HCT116 (cell line): ENCODE data around the gene ST3GAL6. TPM values are rescaled to one million over a fixed set of nuclear protein-coding genes. Genes with fewer than 3 reads are reported as not detected.

Source experiments
- ATAC-seq: fragments of 200-7000 bp; cut with Tn5 transposase; 2 replicates; pipeline ENCODE4 v1.9.1; 2020; ENCODE audit warnings: mild to moderate bottlenecking, moderate library complexity
- BruUV-seq: library from RNA; stranded (reverse); fragments of 400-500 nt; replicated peaks from 2 replicates; lab custom pipeline; 2021; lab: Mats Ljungman, UMichigan
- CTCF ChIA-PET: fragments of 300-600 bp; sonication (Branson Sonifier 250); formaldehyde crosslinking; loops from one replicate; lab custom pipeline; 2021; ENCODE audit warnings: antibody characterized with exemption; lab: Charles Lee
- POLR2A ChIA-PET: fragments of 300-600, 350-600 bp; sonication (Branson Sonifier 250); formaldehyde crosslinking; loops from one replicate; lab custom pipeline; 2021; ENCODE audit warnings: antibody characterized with exemption; lab: Charles Lee
- RAD21 ChIA-PET, 2 experiments: fragments of 300-600 bp; sonication (Branson Sonifier 250); formaldehyde crosslinking; loops; one replicate each; lab custom pipeline; 2023; ENCODE audit warnings: low total read pairs in 2 of 2; ENCODE audit not compliant: uncharacterized antibody in 2 of 2, unreplicated experiment in 2 of 2, low non-redundant PET in 1 of 2; lab: Charles Lee
- DNase-seq: peaks from one replicate; pipeline ENCODE4 v3.0.0-alpha.2; 2010; ENCODE audit warnings: low read depth, low spot score
- H2AFZ ChIP-seq: fragments of 200-600 bp; shearing (Covaris generic), sonication (generic); 2 replicates; pipeline ENCODE4 v1.6.1; 2017; ENCODE audit warnings: low read depth, mixed run types, mixed read lengths, antibody characterized with exemption, low read length; ENCODE audit not compliant: poor library complexity, severe bottlenecking
- H3K27ac ChIP-seq: 2 replicates; pipeline ENCODE4 v1.5.1; 2012; ENCODE audit warnings: low read depth, low read length
- H3K27me3 ChIP-seq: fragments of 200-600 bp; sonication (generic); 2 replicates; pipeline ENCODE4 v1.6.1; 2016; ENCODE audit warnings: mixed run types, low read length, mixed read lengths; ENCODE audit not compliant: insufficient read depth
- H3K36me3 ChIP-seq, 2 experiments: fragments of 200-500 bp in 1 of 2; fragments of 200-600 bp in 1 of 2; sonication (Bioruptor generic) in 1 of 2; sonication (generic) in 1 of 2; 2 replicates each; pipeline versions ENCODE4 v1.5.1 to v1.6.1; 2014 to 2016; ENCODE audit warnings: low read length in 2 of 2, inconsistent platforms in 1 of 2, mixed read lengths in 1 of 2, mixed run types in 1 of 2; ENCODE audit not compliant: insufficient read depth in 2 of 2, control insufficient read depth in 1 of 2
- H3K4me1 ChIP-seq, 2 experiments: fragments of 200-600 bp in 1 of 2; sonication (generic) in 1 of 2; 2 replicates each; pipeline versions ENCODE4 v1.5.1 to v1.6.1; 2012 to 2017; ENCODE audit warnings: low read length in 2 of 2, inconsistent platforms in 1 of 2, mild to moderate bottlenecking in 1 of 2, mixed read lengths in 1 of 2, mixed run types in 1 of 2, moderate library complexity in 1 of 2; ENCODE audit not compliant: insufficient read depth in 2 of 2, control insufficient read depth in 1 of 2
- H3K4me2 ChIP-seq: fragments of 200-600 bp; sonication (generic); 2 replicates; pipeline ENCODE4 v1.6.1; 2017; ENCODE audit warnings: mixed run types, low read length, mixed read lengths
- H3K4me3 ChIP-seq, 2 experiments: fragments of 200-600 bp in 1 of 2; sonication (generic) in 1 of 2; replicated peaks in 1 of 2; 2 replicates each; pipeline ENCODE4 v1.5.1; 2011 to 2016; ENCODE audit warnings: low read length in 2 of 2, control low read depth in 1 of 2, low read depth in 1 of 2, mild to moderate bottlenecking in 1 of 2, mixed read lengths in 1 of 2, mixed run types in 1 of 2
- H3K79me2 ChIP-seq: fragments of 200-600 bp; sonication (generic); 2 replicates; pipeline ENCODE4 v1.6.1; 2017; ENCODE audit warnings: mild to moderate bottlenecking, mixed run types, low read length, moderate library complexity, mixed read lengths; ENCODE audit not compliant: insufficient read depth
- H3K9ac ChIP-seq: fragments of 200-600 bp; sonication (generic); 2 replicates; pipeline ENCODE4 v1.6.1; 2016; ENCODE audit warnings: low read length, mixed read lengths
- H3K9me2 ChIP-seq: fragments of 200-600 bp; sonication (generic), shearing (Covaris generic); 2 replicates; pipeline ENCODE4 v1.6.1; 2017; ENCODE audit warnings: mixed run types, mild to moderate bottlenecking, moderate library complexity; ENCODE audit not compliant: insufficient read depth
- H3K9me3 ChIP-seq, 2 experiments: fragments of 200-500 bp in 1 of 2; fragments of 200-600 bp in 1 of 2; sonication (Bioruptor generic) in 1 of 2; sonication (generic) in 1 of 2; 2 replicates each; pipeline ENCODE4 v1.6.1; 2014 to 2017; ENCODE audit warnings: low read length in 2 of 2, mixed read lengths in 2 of 2, inconsistent platforms in 1 of 2, low read depth in 1 of 2, mild to moderate bottlenecking in 1 of 2, mixed run types in 1 of 2, moderate library complexity in 1 of 2; ENCODE audit not compliant: control insufficient read depth in 1 of 2, insufficient read depth in 1 of 2
- H4K20me1 ChIP-seq: fragments of 200-600 bp; sonication (generic), shearing (Covaris generic); 2 replicates; pipeline ENCODE4 v1.6.1; 2017; ENCODE audit warnings: mixed run types, mild to moderate bottlenecking, moderate library complexity; ENCODE audit not compliant: insufficient read depth
- ELF1 ChIP-seq: IDR thresholded peaks from 2 replicates; pipeline ENCODE4 v1.6.1; 2012; ENCODE audit warnings: low read depth, borderline replicate concordance
- FOSL1 ChIP-seq: IDR thresholded peaks from 2 replicates; pipeline ENCODE4 v1.6.1; 2012; ENCODE audit warnings: low read depth
- JUND ChIP-seq: IDR thresholded peaks from 2 replicates; pipeline ENCODE4 v1.6.1; 2012
- SIN3A ChIP-seq: IDR thresholded peaks from 2 replicates; pipeline ENCODE4 v1.6.1; 2012; ENCODE audit warnings: low read depth
- SP1 ChIP-seq: IDR thresholded peaks from 2 replicates; pipeline ENCODE4 v1.6.1; 2012; ENCODE audit warnings: low read depth
- SRF ChIP-seq: IDR thresholded peaks from 2 replicates; pipeline ENCODE4 v1.6.1; 2012; ENCODE audit warnings: low read depth
- ZNF274 ChIP-seq: fragments of 200-500 bp; sonication (Bioruptor generic); IDR thresholded peaks from 2 replicates; pipeline ENCODE4 v1.6.1; 2014; ENCODE audit warnings: mild to moderate bottlenecking, low read depth, low read length, inconsistent platforms
- intact Hi-C: fragments of 100-400 bp; cut with micrococcal nuclease; formaldehyde crosslinking; loops from 2 replicates; pipeline ENCODE4 v1.10.0; 2022
- total RNA-seq: library from RNA; stranded (reverse); gene quantifications from one replicate; pipeline ENCODE4 v1.2.1, GENCODE V29; 2021; ENCODE audit not compliant: unreplicated experiment
- TF ChIP-seq, protein P1 (sequence below): IDR thresholded peaks from 2 replicates; pipeline ENCODE4 v1.6.1; 2012
- TF ChIP-seq, protein P2 (sequence below): IDR thresholded peaks from 2 replicates; pipeline ENCODE4 v1.6.1; 2012
- TF ChIP-seq, protein P3 (sequence below): IDR thresholded peaks from 2 replicates; pipeline ENCODE4 v1.6.1; 2011; ENCODE audit warnings: mild to moderate bottlenecking, low read length, moderate library complexity; ENCODE audit not compliant: insufficient replicate concordance; ENCODE audit errors: extremely low read depth
- TF ChIP-seq, protein P4 (sequence below), 3 experiments: fragments of 200-600 bp in 1 of 3; sonication (generic) in 1 of 3; IDR thresholded peaks in 2 of 3; conservative IDR thresholded peaks in 1 of 3; 2 replicates each; pipeline ENCODE4 v1.5.1; 2012 to 2017; ENCODE audit warnings: low read depth in 2 of 3, low read length in 2 of 3, antibody characterized with exemption in 1 of 3, borderline replicate concordance in 1 of 3, control low read depth in 1 of 3, mild to moderate bottlenecking in 1 of 3, mixed read lengths in 1 of 3, mixed run types in 1 of 3, moderate library complexity in 1 of 3; ENCODE audit not compliant: insufficient read depth in 1 of 3
- TF ChIP-seq, protein P5 (sequence below): IDR thresholded peaks from 2 replicates; pipeline ENCODE4 v1.6.1; 2012; ENCODE audit warnings: low read depth

The ST3GAL6 gene
- total RNA-seq, 1 experiment from 2014 or later: 10.6 TPM

DNA sequence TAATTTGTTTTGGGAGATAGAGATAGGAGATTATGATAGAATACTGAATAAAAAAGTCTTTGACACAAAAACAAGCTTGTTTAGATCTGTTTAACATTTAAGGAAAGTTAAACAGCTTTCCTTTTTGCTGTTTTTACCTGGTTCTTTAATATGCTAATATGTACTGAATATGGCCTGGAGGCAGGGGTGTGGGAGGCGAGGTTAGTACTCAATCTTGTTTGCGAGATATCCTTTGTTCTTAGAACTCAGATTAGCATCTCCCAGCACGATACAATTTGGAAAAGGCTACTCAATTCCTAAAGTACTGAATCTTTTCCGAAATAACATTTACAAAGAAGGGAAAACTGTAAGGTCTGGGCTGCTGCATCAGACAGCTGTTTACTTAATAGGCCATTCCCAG is 40.8 kb upstream of the ST3GAL6 start:
- H3K9me2 ChIP-seq: no peaks in the 10 kb centered on the region
- H3K27me3 ChIP-seq: no peaks in the 10 kb centered on the region
- POLR2A ChIA-PET: interaction anchor here (0.6 to 1.9 kb wide), 2 partner anchors 10 to 17 kb away, joined by 3 to 6 read pairs; no protein-coding TSS in a partner anchor
- ATAC-seq (no peak), DNase-seq (no peak)
- RAD21 ChIA-PET: no interaction called here
- no peaks in the 10 kb centered on the region for H4K20me1 ChIP-seq
- H3K9me3 ChIP-seq: no peaks in the 10 kb centered on the region
- intact Hi-C loops: no loop called here
- no TSS peak for BruUV-seq
- H3K4me3 ChIP-seq: no peak overlapping the region
- no peak overlapping the region for H3K4me2 ChIP-seq
- H3K27ac ChIP-seq: no peak overlapping the region
- CTCF ChIA-PET: no interaction called here
- no peak overlapping the region for H2AFZ ChIP-seq
- H3K9ac ChIP-seq: no peak overlapping the region
- no peaks in the 10 kb centered on the region for H3K36me3 ChIP-seq
- TF ChIP-seq, protein P1, sequence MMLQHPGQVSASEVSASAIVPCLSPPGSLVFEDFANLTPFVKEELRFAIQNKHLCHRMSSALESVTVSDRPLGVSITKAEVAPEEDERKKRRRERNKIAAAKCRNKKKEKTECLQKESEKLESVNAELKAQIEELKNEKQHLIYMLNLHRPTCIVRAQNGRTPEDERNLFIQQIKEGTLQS: no peak
- TF ChIP-seq JUND: no peak
- TF ChIP-seq SRF: no peak
- TF ChIP-seq, protein P2, sequence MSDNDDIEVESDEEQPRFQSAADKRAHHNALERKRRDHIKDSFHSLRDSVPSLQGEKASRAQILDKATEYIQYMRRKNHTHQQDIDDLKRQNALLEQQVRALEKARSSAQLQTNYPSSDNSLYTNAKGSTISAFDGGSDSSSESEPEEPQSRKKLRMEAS: no peak
- no peak for TF ChIP-seq SP1
- TF ChIP-seq ZNF274: no peak
- TF ChIP-seq, protein P3, sequence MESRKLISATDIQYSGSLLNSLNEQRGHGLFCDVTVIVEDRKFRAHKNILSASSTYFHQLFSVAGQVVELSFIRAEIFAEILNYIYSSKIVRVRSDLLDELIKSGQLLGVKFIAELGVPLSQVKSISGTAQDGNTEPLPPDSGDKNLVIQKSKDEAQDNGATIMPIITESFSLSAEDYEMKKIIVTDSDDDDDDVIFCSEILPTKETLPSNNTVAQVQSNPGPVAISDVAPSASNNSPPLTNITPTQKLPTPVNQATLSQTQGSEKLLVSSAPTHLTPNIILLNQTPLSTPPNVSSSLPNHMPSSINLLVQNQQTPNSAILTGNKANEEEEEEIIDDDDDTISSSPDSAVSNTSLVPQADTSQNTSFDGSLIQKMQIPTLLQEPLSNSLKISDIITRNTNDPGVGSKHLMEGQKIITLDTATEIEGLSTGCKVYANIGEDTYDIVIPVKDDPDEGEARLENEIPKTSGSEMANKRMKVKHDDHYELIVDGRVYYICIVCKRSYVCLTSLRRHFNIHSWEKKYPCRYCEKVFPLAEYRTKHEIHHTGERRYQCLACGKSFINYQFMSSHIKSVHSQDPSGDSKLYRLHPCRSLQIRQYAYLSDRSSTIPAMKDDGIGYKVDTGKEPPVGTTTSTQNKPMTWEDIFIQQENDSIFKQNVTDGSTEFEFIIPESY: no peak
- TF ChIP-seq SIN3A: no peak
- TF ChIP-seq ELF1: no peak
- TF ChIP-seq, protein P4, sequence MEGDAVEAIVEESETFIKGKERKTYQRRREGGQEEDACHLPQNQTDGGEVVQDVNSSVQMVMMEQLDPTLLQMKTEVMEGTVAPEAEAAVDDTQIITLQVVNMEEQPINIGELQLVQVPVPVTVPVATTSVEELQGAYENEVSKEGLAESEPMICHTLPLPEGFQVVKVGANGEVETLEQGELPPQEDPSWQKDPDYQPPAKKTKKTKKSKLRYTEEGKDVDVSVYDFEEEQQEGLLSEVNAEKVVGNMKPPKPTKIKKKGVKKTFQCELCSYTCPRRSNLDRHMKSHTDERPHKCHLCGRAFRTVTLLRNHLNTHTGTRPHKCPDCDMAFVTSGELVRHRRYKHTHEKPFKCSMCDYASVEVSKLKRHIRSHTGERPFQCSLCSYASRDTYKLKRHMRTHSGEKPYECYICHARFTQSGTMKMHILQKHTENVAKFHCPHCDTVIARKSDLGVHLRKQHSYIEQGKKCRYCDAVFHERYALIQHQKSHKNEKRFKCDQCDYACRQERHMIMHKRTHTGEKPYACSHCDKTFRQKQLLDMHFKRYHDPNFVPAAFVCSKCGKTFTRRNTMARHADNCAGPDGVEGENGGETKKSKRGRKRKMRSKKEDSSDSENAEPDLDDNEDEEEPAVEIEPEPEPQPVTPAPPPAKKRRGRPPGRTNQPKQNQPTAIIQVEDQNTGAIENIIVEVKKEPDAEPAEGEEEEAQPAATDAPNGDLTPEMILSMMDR (IDR thresholded peaks at IDR 0.05 in 2 of 3, conservative IDR thresholded peaks at IDR 0.05 in 1 of 3; ENCODE audit: borderline replicate concordance in 1 of 3, insufficient read depth in 1 of 3, low read depth in 2 of 3, low read length in 2 of 3): no peak
- no peak for TF ChIP-seq FOSL1
- TF ChIP-seq, protein P5, sequence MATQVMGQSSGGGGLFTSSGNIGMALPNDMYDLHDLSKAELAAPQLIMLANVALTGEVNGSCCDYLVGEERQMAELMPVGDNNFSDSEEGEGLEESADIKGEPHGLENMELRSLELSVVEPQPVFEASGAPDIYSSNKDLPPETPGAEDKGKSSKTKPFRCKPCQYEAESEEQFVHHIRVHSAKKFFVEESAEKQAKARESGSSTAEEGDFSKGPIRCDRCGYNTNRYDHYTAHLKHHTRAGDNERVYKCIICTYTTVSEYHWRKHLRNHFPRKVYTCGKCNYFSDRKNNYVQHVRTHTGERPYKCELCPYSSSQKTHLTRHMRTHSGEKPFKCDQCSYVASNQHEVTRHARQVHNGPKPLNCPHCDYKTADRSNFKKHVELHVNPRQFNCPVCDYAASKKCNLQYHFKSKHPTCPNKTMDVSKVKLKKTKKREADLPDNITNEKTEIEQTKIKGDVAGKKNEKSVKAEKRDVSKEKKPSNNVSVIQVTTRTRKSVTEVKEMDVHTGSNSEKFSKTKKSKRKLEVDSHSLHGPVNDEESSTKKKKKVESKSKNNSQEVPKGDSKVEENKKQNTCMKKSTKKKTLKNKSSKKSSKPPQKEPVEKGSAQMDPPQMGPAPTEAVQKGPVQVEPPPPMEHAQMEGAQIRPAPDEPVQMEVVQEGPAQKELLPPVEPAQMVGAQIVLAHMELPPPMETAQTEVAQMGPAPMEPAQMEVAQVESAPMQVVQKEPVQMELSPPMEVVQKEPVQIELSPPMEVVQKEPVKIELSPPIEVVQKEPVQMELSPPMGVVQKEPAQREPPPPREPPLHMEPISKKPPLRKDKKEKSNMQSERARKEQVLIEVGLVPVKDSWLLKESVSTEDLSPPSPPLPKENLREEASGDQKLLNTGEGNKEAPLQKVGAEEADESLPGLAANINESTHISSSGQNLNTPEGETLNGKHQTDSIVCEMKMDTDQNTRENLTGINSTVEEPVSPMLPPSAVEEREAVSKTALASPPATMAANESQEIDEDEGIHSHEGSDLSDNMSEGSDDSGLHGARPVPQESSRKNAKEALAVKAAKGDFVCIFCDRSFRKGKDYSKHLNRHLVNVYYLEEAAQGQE: no peak
- TF ChIP-seq, all 23 proteins: peak for 0
- Histone ChIP-seq H3K79me2 (no peaks in the 10 kb centered on the region), H3K4me1 (no peaks in the 10 kb centered on the region)
